GM21737 (cell line): ENCODE measurements around the gene ACAN.
"Not testable (repeated sequence)": the region's sequence is repeated elsewhere in the genome, so short reads cannot be mapped to it uniquely, and the experiment has no call there.

Source experiments
- ATAC-seq: cut with Tn5 transposase; IDR thresholded peaks from one replicate; pipeline ENCODE4 v1.9.1; 2021; ENCODE audit warnings: mild to moderate bottlenecking, moderate library complexity; ENCODE audit not compliant: unreplicated experiment

The ACAN gene

GRCh38 chr15:88918738-88919137, 115.5 kb downstream of the ACAN start:
- ATAC-seq, result no peak

- no peak for ATAC-seq
Measured at GRCh38 chr15:88920186-88920891, 117.1 kb downstream of the ACAN start.

GRCh38 chr15:88920892-88921435, 117.7 kb downstream of the ACAN start:
- not testable (repeated sequence) for ATAC-seq
